HepG2 (cell line): ENCODE data around the gene TRMT112. TPM values are rescaled to one million over a fixed set of nuclear protein-coding genes. Genes with fewer than 3 reads are reported as not detected.
A peak's percentile ranks its signal among the peaks of the same experiment; 100 is the strongest.

ENCODE experiments used
- ASH2L ChIP-seq: fragments of 300-600, 200-600 bp; sonication (generic); IDR thresholded peaks from 2 replicates; pipeline ENCODE4 v1.7.0; 2017; ENCODE audit warnings: low read depth, mild to moderate bottlenecking, moderate library complexity, mixed read lengths, low read length; ENCODE audit not compliant: insufficient read length
- DMAP1 ChIP-seq: IDR thresholded peaks from 2 replicates; pipeline ENCODE4 v1.6.1; 2016
- FOSL1 ChIP-seq: sonication (generic); formaldehyde crosslinking; IDR thresholded peaks from 2 replicates; pipeline ENCODE4 v1.9.0; 2021; ENCODE audit warnings: missing genetic modification reagents, borderline replicate concordance
- FOXA1 ChIP-seq, 2 experiments: fragments of 450-650 bp in 1 of 2; sonication (generic) in 1 of 2; formaldehyde crosslinking in 1 of 2; IDR thresholded peaks; 2 replicates each; pipeline versions ENCODE4 v1.4.0 to v1.6.1; 2016 to 2020; ENCODE audit warnings: missing genetic modification reagents in 1 of 2
- FOXO1 ChIP-seq: sonication (generic); formaldehyde crosslinking; IDR thresholded peaks from 2 replicates; pipeline ENCODE4 v1.4.0; 2020; ENCODE audit warnings: missing genetic modification reagents
- HOXA5 ChIP-seq: sonication (generic); formaldehyde crosslinking; IDR thresholded peaks from 2 replicates; pipeline ENCODE4 v1.4.0; 2020; ENCODE audit warnings: missing genetic modification reagents
- MAFF ChIP-seq: IDR thresholded peaks from 2 replicates; pipeline ENCODE4 v1.6.1; 2011; ENCODE audit warnings: low read depth, low read length, improper control_type of control experiment
- TCF7L2 ChIP-seq: IDR thresholded peaks from 2 replicates; pipeline ENCODE4 v1.6.1; 2011; ENCODE audit warnings: mild to moderate bottlenecking, low read depth, low read length, moderate library complexity
- THAP11 ChIP-seq: IDR thresholded peaks from 2 replicates; pipeline ENCODE4 v1.6.1; 2016; ENCODE audit warnings: missing biosample characterization, missing genetic modification reagents
- ZBTB7A ChIP-seq: sonication (generic); formaldehyde crosslinking; IDR thresholded peaks from 2 replicates; pipeline ENCODE4 v1.8.0; 2022; ENCODE audit warnings: mild to moderate bottlenecking, missing genetic modification reagents
- ZNF143 ChIP-seq: sonication (generic); formaldehyde crosslinking; IDR thresholded peaks from 2 replicates; pipeline ENCODE4 v1.4.0; 2020; ENCODE audit warnings: missing genetic modification reagents
- ZNF20 ChIP-seq: sonication (generic); formaldehyde crosslinking; IDR thresholded peaks from 2 replicates; pipeline ENCODE4 v1.4.0; 2020; ENCODE audit warnings: mild to moderate bottlenecking, moderate library complexity, missing genetic modification reagents
- ZNF550 ChIP-seq: sonication (generic); formaldehyde crosslinking; IDR thresholded peaks from 2 replicates; pipeline ENCODE4 v1.4.0; 2020; ENCODE audit warnings: mild to moderate bottlenecking, missing genetic modification reagents, borderline replicate concordance
- ZNF670 ChIP-seq: sonication (generic); formaldehyde crosslinking; IDR thresholded peaks from 2 replicates; pipeline ENCODE4 v1.8.0; 2022; ENCODE audit warnings: mild to moderate bottlenecking, missing genetic modification reagents, borderline replicate concordance
- ZNF761 ChIP-seq: sonication (generic); formaldehyde crosslinking; conservative IDR thresholded peaks from 2 replicates; pipeline ENCODE4 v1.4.0; 2020; ENCODE audit warnings: mild to moderate bottlenecking, missing genetic modification reagents
- ZSCAN21 ChIP-seq: sonication (generic); formaldehyde crosslinking; IDR thresholded peaks from 2 replicates; pipeline ENCODE4 v1.8.0; 2022; ENCODE audit warnings: mild to moderate bottlenecking, missing genetic modification reagents, moderate library complexity, borderline replicate concordance
- polyA plus RNA-seq, 8 experiments: library from polyadenylated mRNA; depleted of rRNA in 3 of 8; stranded (reverse) in 7 of 8; unstranded in 1 of 8; fragments of >200 nt; fragmentation: Illumina TruSeq in 4 of 8; extraction: Trizol in 4 of 8; gene quantifications; 2 replicates each; pipeline versions ENCODE4 v1.2.1 to v1.2.3, GENCODE V29; 2011 to 2016; ENCODE audit warnings: low read depth in 4 of 8, missing spikeins in 1 of 8, mixed read lengths in 1 of 8; ENCODE audit not compliant: insufficient read depth in 1 of 8
- total RNA-seq, 5 experiments: library from RNA; depleted of rRNA; stranded (reverse); fragments of >200 nt; fragmentation: Illumina TruSeq; extraction: Trizol; gene quantifications; 2 replicates each; pipeline ENCODE4 v1.2.3, GENCODE V29; 2016; ENCODE audit warnings: low read depth in 1 of 5
- TF ChIP-seq, protein P1 (sequence below): sonication (generic); formaldehyde crosslinking; IDR thresholded peaks from 2 replicates; pipeline ENCODE4 v1.8.0; 2022; ENCODE audit warnings: missing genetic modification reagents, low read depth, mild to moderate bottlenecking, borderline replicate concordance
- TF ChIP-seq, protein P2 (sequence below): IDR thresholded peaks from 2 replicates; pipeline ENCODE4 v1.6.1; 2012; ENCODE audit warnings: inconsistent platforms
- TF ChIP-seq, protein P3 (sequence below): sonication (generic); formaldehyde crosslinking; IDR thresholded peaks from 2 replicates; pipeline ENCODE4 v1.4.0; 2020; ENCODE audit warnings: mild to moderate bottlenecking, missing genetic modification reagents
- TF ChIP-seq, protein P4 (sequence below): sonication (generic); formaldehyde crosslinking; IDR thresholded peaks from 2 replicates; pipeline ENCODE4 v1.8.1; 2023; ENCODE audit warnings: mild to moderate bottlenecking, missing genetic modification reagents, borderline replicate concordance
- TF ChIP-seq, protein P5 (sequence below): sonication (generic); formaldehyde crosslinking; IDR thresholded peaks from 2 replicates; pipeline ENCODE4 v1.4.0; 2020; ENCODE audit warnings: missing genetic modification reagents

Gene TRMT112
- total and polyA plus RNA-seq, 2 of the 13 experiments (the other 11 are each of a cell fraction or from before 2014, with no cell fraction given) = 186 to 409 TPM

DNA sequence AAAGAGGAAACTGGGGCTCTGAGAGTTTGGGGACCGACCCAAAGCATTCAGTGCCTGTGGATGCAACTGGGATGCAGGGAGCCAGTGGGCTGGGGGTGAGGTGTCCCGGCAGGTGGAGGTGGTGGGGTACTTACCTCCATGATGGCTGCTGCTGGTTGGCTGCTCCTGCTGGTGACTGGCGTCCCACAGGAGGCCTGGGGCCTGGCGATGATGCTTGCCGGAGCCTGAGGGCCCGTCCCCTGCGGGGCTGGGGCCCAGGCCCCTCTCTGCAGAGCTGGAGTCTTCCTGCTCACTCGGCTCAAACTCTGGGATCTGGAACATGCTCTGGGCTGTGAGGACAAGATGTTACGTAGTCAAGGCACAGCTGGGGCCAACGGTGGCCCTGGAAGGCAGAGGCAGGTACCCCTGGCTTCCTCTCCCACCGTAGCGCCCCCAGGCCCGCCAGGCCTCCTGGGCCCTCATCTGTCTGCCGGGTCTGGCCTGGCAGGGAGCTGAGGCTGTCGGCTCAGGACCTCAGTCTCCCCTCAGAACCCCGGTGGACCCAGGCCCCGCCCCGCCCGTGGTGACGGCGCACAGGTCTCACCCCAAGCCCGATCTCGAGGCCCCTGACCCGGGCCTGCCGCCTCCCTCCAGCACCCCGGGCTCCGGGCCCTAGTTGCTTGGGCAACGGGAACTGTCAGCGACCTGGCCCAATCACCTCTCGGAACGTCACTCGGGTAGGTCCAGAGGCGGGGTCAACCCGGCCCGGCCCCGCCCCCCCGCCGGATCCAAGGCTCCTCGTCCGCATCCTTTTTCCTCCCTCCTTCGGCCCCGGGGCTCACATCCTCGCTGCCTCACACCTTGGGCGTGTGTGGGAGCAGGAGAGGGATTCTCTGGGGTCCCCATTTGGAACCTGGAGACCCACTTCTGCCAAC lies 33.1 kb downstream of the TRMT112 start, which contains the start of gene BAD (continued):
- TF ChIP-seq DMAP1 (CRISPR knock-in tag) (no peak), ASH2L (no peak), TCF7L2 (no peak), ZSCAN21 (no peak; the same call in 1 of the 2 replicates), HOXA5 (CRISPR knock-in tag) (no peak), THAP11 (no peak), ZNF761 (CRISPR knock-in tag) (no peak; the same call in 1 of the 2 replicates), FOSL1 (CRISPR knock-in tag) (no peak), MAFF (no peak), ZNF670 (0 out of 2 replicates have a peak, but pooled peaks have one; percentile 40), ZNF143 (CRISPR knock-in tag) (no peak), ZNF550 (CRISPR knock-in tag) (no peak), FOXA1 (IDR thresholded peaks at IDR 0.05) (no peak), FOXA1 (CRISPR knock-in tag; IDR thresholded peaks at IDR 0.05) (no peak), ZNF20 (no peak), FOXO1 (no peak), ZBTB7A (CRISPR knock-in tag) (no peak)
- TF ChIP-seq, protein P1, sequence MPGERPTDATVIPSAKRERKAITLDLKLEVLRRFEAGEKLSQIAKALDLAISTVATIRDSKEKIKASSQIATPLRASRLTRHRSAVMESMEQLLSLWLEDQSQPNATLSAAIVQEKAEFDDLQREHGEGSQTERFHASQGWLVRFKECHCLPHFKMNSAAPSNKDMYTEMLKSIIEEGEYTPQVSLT (CRISPR knock-in tag) = no peak
- TF ChIP-seq, protein P2, sequence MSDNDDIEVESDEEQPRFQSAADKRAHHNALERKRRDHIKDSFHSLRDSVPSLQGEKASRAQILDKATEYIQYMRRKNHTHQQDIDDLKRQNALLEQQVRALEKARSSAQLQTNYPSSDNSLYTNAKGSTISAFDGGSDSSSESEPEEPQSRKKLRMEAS = peak; percentile 45
- TF ChIP-seq, protein P3, sequence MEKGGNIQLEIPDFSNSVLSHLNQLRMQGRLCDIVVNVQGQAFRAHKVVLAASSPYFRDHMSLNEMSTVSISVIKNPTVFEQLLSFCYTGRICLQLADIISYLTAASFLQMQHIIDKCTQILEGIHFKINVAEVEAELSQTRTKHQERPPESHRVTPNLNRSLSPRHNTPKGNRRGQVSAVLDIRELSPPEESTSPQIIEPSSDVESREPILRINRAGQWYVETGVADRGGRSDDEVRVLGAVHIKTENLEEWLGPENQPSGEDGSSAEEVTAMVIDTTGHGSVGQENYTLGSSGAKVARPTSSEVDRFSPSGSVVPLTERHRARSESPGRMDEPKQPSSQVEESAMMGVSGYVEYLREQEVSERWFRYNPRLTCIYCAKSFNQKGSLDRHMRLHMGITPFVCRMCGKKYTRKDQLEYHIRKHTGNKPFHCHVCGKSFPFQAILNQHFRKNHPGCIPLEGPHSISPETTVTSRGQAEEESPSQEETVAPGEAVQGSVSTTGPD = no peak
- TF ChIP-seq, protein P4, sequence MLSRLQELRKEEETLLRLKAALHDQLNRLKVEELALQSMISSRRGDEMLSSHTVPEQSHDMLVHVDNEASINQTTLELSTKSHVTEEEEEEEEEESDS = no peak
- TF ChIP-seq, protein P5, sequence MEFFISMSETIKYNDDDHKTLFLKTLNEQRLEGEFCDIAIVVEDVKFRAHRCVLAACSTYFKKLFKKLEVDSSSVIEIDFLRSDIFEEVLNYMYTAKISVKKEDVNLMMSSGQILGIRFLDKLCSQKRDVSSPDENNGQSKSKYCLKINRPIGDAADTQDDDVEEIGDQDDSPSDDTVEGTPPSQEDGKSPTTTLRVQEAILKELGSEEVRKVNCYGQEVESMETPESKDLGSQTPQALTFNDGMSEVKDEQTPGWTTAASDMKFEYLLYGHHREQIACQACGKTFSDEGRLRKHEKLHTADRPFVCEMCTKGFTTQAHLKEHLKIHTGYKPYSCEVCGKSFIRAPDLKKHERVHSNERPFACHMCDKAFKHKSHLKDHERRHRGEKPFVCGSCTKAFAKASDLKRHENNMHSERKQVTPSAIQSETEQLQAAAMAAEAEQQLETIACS (CRISPR knock-in tag) = no peak
